Measurements from ENCODE around the gene GPHN.
"Not testable (repeated sequence)": the region's sequence is repeated elsewhere in the genome, so short reads cannot be mapped to it uniquely, and the experiment has no call there.

Gene GPHN

DNA sequence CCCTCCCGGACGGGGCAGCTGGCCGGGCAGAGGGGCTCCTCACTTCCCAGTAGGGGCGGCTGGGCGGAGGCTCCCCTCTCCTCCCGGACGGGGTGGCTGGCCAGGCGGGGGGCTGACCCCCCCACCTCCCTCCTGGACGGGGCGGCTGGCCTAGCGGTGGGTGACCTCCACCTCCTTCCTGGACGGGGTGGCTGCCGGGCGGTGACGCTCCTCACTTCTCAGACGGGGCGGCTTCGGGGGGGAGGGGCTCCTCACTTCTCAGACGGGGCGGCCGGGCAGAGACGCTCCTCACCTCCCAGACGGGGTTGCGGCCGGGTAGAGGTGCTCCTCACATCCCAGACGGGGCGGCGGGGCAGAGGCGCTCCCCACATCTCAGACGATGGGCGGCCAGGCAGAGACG, 37.8 kb downstream of the GPHN start:
- not testable (repeated sequence) for H3K4me3 ChIP-seq (ENCODE audit: low read depth, low read length); H3K4me1 ChIP-seq (ENCODE audit: control insufficient read depth, insufficient read depth, low read length); H3K27me3 ChIP-seq (ENCODE audit: control insufficient read depth, insufficient read depth, low read length); H3K36me3 ChIP-seq (ENCODE audit: control insufficient read depth, insufficient read depth, low read length); H3K9me3 ChIP-seq (ENCODE audit: control insufficient read depth, insufficient read depth, low read length); H3K9ac ChIP-seq (ENCODE audit: low read depth, low read length)

DNA sequence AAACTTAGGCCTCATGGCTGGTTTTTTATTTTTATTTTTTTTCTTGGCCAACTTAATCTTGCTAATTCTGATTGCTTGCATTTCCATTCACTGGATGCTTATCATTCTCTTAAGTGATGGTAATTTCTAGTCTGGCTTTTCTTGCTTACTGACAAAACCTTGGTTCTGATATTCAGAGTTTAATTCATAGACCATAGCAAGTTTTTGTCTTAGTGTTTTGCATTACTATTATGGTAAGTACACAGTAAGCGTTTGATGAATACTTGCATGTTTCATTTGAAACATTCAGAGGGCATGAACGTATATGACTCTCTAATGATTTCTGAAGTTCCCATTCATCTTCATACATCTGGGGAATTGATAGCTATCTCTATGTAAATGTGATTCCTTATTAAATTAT, 55.8 kb downstream of the GPHN start:
- peaks cover 8% of the 10 kb centered on the region for H3K4me1 ChIP-seq (ENCODE audit: control insufficient read depth, insufficient read depth, low read length)
- H3K4me3 ChIP-seq (ENCODE audit: low read depth, low read length): no peak overlapping the region
- H3K36me3 ChIP-seq (ENCODE audit: control insufficient read depth, insufficient read depth, low read length): no peaks in the 10 kb centered on the region
- no peaks in the 10 kb centered on the region for H3K9me3 ChIP-seq (ENCODE audit: control insufficient read depth, insufficient read depth, low read length)
- no peaks in the 10 kb centered on the region for H3K27me3 ChIP-seq (ENCODE audit: control insufficient read depth, insufficient read depth, low read length)
- H3K9ac ChIP-seq (ENCODE audit: low read depth, low read length): no peak overlapping the region

DNA sequence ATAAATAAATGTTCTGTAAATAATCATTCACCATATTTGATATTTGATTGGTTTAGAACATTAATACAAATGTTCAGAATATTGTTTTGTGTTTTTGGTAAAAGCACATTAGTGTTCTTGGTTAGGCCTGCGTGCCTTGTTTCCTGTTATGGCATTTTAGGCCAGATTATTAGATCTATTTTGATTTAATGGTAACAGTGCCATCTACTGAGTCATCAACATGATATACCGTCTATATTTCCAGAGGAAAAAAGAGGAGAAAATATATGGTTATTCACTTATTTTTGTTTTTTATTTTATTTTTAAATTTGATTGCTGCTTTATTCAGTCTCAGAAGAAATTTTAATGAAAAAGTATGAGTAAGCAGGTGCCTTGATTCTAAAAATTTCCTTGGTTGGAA, 60.3 kb downstream of the GPHN start:
- H3K9me3 ChIP-seq (ENCODE audit: control insufficient read depth, insufficient read depth, low read length): no peaks in the 10 kb centered on the region
- H3K27me3 ChIP-seq (ENCODE audit: control insufficient read depth, insufficient read depth, low read length): no peaks in the 10 kb centered on the region
- H3K4me1 ChIP-seq (ENCODE audit: control insufficient read depth, insufficient read depth, low read length): peaks cover 6% of the 10 kb centered on the region
- no peak overlapping the region for H3K4me3 ChIP-seq (ENCODE audit: low read depth, low read length)
- H3K36me3 ChIP-seq (ENCODE audit: control insufficient read depth, insufficient read depth, low read length): no peaks in the 10 kb centered on the region
- no peak overlapping the region for H3K9ac ChIP-seq (ENCODE audit: low read depth, low read length)

DNA sequence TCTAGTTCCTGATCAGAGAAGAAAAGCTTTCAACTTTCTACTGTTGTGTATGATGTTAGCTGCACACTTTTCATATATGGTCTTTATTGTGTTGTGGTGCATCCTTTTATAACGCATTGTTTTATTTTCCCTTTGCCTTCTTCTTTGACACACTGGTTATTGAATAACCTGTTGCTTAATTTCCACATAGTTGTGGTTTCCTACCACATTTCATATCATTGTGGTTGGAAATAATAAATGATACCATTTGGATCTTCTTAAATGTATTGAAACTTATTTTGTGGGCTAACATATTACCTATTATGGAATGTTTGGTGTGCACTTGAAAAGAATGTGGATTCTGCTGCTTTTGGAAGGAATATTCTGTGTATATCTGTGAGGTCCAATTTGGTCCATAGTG, 64.9 kb downstream of the GPHN start:
- H3K4me3 ChIP-seq (ENCODE audit: low read depth, low read length): no peak overlapping the region
- no peak overlapping the region for H3K9ac ChIP-seq (ENCODE audit: low read depth, low read length)
- H3K4me1 ChIP-seq (ENCODE audit: control insufficient read depth, insufficient read depth, low read length): no peaks in the 10 kb centered on the region
- H3K9me3 ChIP-seq (ENCODE audit: control insufficient read depth, insufficient read depth, low read length): peaks cover 3% of the 10 kb centered on the region
- no peaks in the 10 kb centered on the region for H3K36me3 ChIP-seq (ENCODE audit: control insufficient read depth, insufficient read depth, low read length)
- no peaks in the 10 kb centered on the region for H3K27me3 ChIP-seq (ENCODE audit: control insufficient read depth, insufficient read depth, low read length)

DNA sequence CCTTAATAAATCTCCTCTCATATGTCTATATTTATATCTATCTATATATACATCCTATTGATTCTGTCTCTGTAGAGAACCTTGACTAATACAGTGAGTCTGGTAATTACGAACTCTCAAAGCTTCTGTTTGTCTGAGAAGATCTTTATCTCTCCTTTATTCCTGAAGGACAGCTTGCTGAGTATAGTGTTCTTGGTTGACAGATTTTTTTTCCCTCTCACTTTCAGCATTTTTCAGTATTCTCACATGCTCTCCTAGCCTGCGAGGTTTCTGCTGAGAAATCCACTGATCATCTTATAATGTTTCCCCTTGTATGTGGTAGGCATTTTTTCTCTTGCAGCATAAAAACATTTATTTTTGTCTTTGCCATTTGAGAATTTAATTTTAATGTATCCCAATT, 67.1 kb downstream of the GPHN start:
- H3K9me3 ChIP-seq (ENCODE audit: control insufficient read depth, insufficient read depth, low read length): peaks cover 3% of the 10 kb centered on the region
- no peak overlapping the region for H3K4me3 ChIP-seq (ENCODE audit: low read depth, low read length)
- H3K36me3 ChIP-seq (ENCODE audit: control insufficient read depth, insufficient read depth, low read length): no peaks in the 10 kb centered on the region

DNA sequence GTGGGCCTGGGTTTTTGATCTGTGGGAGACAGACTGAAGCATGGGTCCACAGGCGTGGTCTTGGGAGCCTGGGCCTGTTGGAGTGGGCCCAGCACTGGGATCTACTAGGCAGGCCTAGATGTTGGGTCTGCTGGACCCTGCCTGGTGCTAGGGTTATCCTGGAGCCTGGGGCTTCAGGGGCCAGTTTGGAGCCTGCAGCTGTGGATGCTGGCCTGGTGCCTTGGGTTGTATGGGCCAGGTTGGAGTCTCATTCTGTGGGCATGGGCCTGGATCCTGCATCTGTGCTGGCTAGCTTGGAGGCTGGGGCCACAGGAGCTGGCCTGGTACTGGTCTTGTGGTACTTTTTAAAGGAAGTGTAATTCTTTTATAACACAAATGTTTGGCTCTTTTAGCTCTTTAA, 68.0 kb downstream of the GPHN start:
- H3K9ac ChIP-seq (ENCODE audit: low read depth, low read length): no peak overlapping the region
- peaks cover 3% of the 10 kb centered on the region for H3K9me3 ChIP-seq (ENCODE audit: control insufficient read depth, insufficient read depth, low read length)
- no peaks in the 10 kb centered on the region for H3K36me3 ChIP-seq (ENCODE audit: control insufficient read depth, insufficient read depth, low read length)
- H3K4me3 ChIP-seq (ENCODE audit: low read depth, low read length): no peak overlapping the region
- H3K27me3 ChIP-seq (ENCODE audit: control insufficient read depth, insufficient read depth, low read length): no peaks in the 10 kb centered on the region
- H3K4me1 ChIP-seq (ENCODE audit: control insufficient read depth, insufficient read depth, low read length): no peaks in the 10 kb centered on the region

More for the DNA sequence above, 67.1 kb downstream of the GPHN start:
- Histone ChIP-seq H3K27me3 (ENCODE audit: control insufficient read depth, insufficient read depth, low read length) (no peaks in the 10 kb centered on the region), H3K4me1 (ENCODE audit: control insufficient read depth, insufficient read depth, low read length) (no peaks in the 10 kb centered on the region), H3K9ac (ENCODE audit: low read depth, low read length) (no peak overlapping the region)

DNA sequence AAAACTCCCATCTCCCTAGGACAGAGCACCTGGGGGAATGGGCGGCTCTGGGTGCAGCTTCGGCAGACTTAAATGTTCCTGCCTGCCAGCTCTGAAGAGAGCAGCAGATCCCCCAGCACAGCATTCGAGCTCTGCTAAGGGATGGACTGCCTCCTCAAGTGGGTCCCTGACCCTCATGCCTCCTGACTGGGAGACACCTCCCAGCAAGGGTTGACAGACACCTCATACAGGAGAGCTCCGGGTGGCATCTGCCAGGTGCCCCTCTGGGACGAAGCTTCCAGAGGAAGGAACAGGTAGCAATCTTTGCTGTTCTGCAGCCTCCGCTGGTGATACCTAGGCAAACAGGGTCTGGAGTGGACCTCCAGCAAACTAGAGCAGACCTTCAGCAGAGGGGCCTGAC, 79.8 kb downstream of the GPHN start:
- not testable (repeated sequence) for H3K9me3 ChIP-seq (ENCODE audit: control insufficient read depth, insufficient read depth, low read length); H3K9ac ChIP-seq (ENCODE audit: low read depth, low read length); H3K36me3 ChIP-seq (ENCODE audit: control insufficient read depth, insufficient read depth, low read length); H3K4me3 ChIP-seq (ENCODE audit: low read depth, low read length); H3K27me3 ChIP-seq (ENCODE audit: control insufficient read depth, insufficient read depth, low read length); H3K4me1 ChIP-seq (ENCODE audit: control insufficient read depth, insufficient read depth, low read length)

DNA sequence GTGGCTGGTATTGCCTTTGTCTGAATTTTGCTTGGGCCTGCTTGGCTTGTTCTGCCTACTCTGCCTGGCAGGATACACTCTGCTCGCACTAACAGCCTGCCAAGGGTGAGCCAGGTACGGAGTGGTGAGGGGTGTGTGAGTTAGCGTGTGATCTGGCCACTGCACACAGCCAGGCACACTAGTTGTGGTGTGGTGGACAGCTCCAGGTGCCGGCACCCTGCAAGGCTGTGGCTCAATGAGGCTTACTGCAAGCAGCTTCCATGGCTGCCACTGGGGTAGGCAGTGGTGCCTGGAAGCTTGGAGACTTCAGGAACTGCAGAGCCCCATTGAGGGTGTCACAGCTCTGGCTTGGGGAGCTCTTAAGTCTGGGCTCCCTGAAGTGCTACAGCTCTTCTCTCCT, 87.4 kb downstream of the GPHN start:
- no peaks in the 10 kb centered on the region for H3K9me3 ChIP-seq (ENCODE audit: control insufficient read depth, insufficient read depth, low read length)
- H3K36me3 ChIP-seq (ENCODE audit: control insufficient read depth, insufficient read depth, low read length): peaks cover 4% of the 10 kb centered on the region
- H3K27me3 ChIP-seq (ENCODE audit: control insufficient read depth, insufficient read depth, low read length): no peaks in the 10 kb centered on the region
- H3K4me3 ChIP-seq (ENCODE audit: low read depth, low read length): no peak overlapping the region
- H3K9ac ChIP-seq (ENCODE audit: low read depth, low read length): no peak overlapping the region
- H3K4me1 ChIP-seq (ENCODE audit: control insufficient read depth, insufficient read depth, low read length): no peaks in the 10 kb centered on the region

DNA sequence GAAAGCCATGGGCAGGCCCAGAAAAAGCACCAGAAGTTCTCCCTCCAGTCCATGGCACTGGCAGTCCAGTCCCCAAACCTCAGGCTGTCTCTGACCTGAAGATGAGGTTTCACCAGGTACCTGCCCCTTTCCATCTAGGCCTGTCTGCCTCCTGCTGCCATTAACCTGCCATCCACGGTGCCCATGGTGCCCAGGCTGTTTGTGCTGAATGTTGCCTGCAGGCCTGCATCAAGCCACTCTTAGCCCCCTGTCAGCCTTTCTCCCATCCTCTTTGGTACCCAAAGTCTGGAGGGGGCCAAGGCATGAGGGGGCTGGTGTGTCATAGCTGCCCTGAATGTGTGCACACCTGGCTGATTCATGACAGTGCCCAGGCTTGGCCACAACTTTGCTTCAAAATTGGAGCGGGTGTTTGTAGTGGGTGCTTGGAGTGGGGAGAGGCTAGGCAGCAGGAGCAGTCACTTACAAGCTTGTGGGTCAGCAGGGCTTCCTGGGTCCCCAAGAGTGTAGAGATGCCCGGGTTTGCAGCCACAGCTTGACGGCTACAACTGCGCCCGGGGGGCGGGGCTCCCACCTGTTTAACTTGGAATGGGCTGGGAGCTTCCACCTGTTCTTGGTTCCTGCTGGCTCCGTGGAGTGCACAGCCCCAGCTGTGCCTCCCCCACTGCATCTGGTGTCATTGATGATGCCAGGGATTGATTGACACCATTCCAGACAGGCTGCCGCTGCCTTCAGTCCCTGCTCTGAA, 88.5 kb downstream of the GPHN start:
- Histone ChIP-seq H3K4me3 (ENCODE audit: low read depth, low read length) (no peak overlapping the region), H3K9me3 (ENCODE audit: control insufficient read depth, insufficient read depth, low read length) (no peaks in the 10 kb centered on the region), H3K27me3 (ENCODE audit: control insufficient read depth, insufficient read depth, low read length) (no peaks in the 10 kb centered on the region), H3K9ac (ENCODE audit: low read depth, low read length) (no peak overlapping the region), H3K36me3 (ENCODE audit: control insufficient read depth, insufficient read depth, low read length) (peaks cover 4% of the 10 kb centered on the region), H3K4me1 (ENCODE audit: control insufficient read depth, insufficient read depth, low read length) (no peaks in the 10 kb centered on the region)

DNA sequence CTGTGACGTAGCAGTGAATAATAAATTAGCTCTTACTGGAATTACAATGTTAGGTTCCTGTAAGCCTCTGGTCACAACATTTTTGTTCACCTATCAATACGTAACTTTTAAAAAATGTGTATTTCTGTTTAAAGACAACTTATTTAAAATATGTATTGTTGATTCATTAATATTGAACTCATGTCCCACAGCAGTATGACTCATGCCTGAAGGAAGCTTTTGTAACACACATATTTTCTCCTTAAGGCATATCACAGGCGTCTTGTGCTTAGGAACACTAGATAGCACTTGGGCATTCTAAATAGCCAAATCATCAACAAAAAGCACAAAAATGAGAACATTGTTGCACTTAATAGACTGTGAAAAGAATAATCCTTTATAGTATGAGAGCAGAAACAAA, 92.5 kb downstream of the GPHN start:
- H3K9ac ChIP-seq (ENCODE audit: low read depth, low read length): no peak overlapping the region
- peaks cover 4% of the 10 kb centered on the region for H3K36me3 ChIP-seq (ENCODE audit: control insufficient read depth, insufficient read depth, low read length)
- no peaks in the 10 kb centered on the region for H3K9me3 ChIP-seq (ENCODE audit: control insufficient read depth, insufficient read depth, low read length)
- H3K4me3 ChIP-seq (ENCODE audit: low read depth, low read length): no peak overlapping the region
- no peaks in the 10 kb centered on the region for H3K4me1 ChIP-seq (ENCODE audit: control insufficient read depth, insufficient read depth, low read length)
- H3K27me3 ChIP-seq (ENCODE audit: control insufficient read depth, insufficient read depth, low read length): no peaks in the 10 kb centered on the region

DNA sequence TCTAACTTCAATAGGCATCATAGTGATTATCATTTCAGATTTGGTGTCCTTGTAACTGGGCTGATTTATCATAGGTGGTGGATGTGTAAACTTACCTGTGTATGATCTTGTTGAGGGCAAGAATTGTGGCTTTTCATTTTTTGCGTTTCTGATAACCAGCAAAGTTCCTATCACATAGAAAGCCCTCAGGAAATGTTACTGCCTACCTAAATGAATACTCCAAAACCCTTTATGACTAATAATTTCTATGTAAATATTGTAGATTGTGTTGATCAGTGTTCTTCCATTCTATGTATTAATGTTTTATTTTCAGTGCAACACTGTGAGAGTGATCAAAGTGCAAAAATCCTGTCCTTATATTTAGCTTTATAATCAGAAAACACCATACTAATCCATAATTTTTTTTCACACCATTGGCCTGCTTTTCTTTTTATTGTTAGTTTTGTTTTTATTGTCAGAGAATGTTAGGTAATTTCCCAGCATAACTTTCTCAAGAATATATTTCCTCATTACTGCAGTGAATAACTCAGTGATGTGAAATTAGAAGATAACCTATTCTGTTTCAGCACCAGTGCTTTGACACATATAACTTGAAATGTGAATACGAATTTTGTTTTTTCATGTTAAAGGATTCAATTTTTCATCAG, 94.1 kb downstream of the GPHN start:
- H3K9me3 ChIP-seq (ENCODE audit: control insufficient read depth, insufficient read depth, low read length): no peaks in the 10 kb centered on the region
- H3K4me1 ChIP-seq (ENCODE audit: control insufficient read depth, insufficient read depth, low read length): no peaks in the 10 kb centered on the region
- H3K9ac ChIP-seq (ENCODE audit: low read depth, low read length): no peak overlapping the region
- H3K27me3 ChIP-seq (ENCODE audit: control insufficient read depth, insufficient read depth, low read length): no peaks in the 10 kb centered on the region
- H3K4me3 ChIP-seq (ENCODE audit: low read depth, low read length): no peak overlapping the region
- no peaks in the 10 kb centered on the region for H3K36me3 ChIP-seq (ENCODE audit: control insufficient read depth, insufficient read depth, low read length)

DNA sequence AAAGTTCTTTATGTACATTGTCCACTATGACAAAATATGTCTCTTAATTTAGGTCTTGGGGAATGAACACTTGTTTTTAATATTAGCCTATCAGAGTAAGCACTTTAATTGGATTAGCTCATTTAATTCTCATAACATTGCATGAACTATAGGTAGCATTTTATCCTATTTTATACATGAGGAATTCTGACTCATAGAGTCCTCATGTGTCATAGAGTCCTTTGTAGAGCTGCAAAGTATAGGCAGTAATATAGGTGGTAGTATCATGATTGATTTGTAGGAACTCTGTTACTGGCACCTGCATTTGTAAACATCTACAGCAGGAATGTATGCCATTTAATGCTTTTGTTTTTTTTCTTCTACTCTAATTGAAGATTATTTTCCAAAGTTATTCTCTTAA, 96.0 kb downstream of the GPHN start:
- Histone ChIP-seq H3K27me3 (ENCODE audit: control insufficient read depth, insufficient read depth, low read length) (no peaks in the 10 kb centered on the region), H3K4me1 (ENCODE audit: control insufficient read depth, insufficient read depth, low read length) (no peaks in the 10 kb centered on the region), H3K36me3 (ENCODE audit: control insufficient read depth, insufficient read depth, low read length) (no peaks in the 10 kb centered on the region), H3K9ac (ENCODE audit: low read depth, low read length) (no peak overlapping the region), H3K4me3 (ENCODE audit: low read depth, low read length) (no peak overlapping the region), H3K9me3 (ENCODE audit: control insufficient read depth, insufficient read depth, low read length) (no peaks in the 10 kb centered on the region)
